Adipose tissue (tissue), 3 donors: ENCODE results near the gene NDUFA7. TPM values are rescaled to one million over a fixed set of nuclear protein-coding genes. Genes with fewer than 3 reads are reported as not detected.
"Not testable (repeated sequence)": the region's sequence is repeated elsewhere in the genome, so short reads cannot be mapped to it uniquely, and the experiment has no call there.

ENCODE experiments used
- H3K27ac ChIP-seq: one replicate; pipeline ENCODE4 v1.5.1; 2013; ENCODE audit warnings: low read depth, low read length
- WGBS, 3 donors: extraction: QIAGEN DNeasy Blood & Tissue Kit; methylation state at CpG; one replicate each; pipeline ENCODE4 v1.1.7; 2013; 5-methylcytosine and 5-hydroxymethylcytosine counted together
- polyA plus RNA-seq, 3 donors: library from polyadenylated mRNA; stranded (reverse); fragments of 200-250 nt; gene quantifications; one replicate each; pipeline ENCODE4 v1.2.3, GENCODE V29; 2013
- donor health status: healthy with polysubstance abuse.
- donor health status: Bipolar disorder and iron deficiency.
- donor health status: healthy.

NDUFA7 gene
- polyA plus RNA-seq, 3 donors: 60.4 to 144 (median 76.1) TPM

GRCh38 chr19:8343483-8343844 lies 22.3 kb upstream of the NDUFA7 start:
- H3K27ac ChIP-seq: no peak overlapping the region
- WGBS, 3 donors: 29 to 38% (median 35%) methylated on average over 11 of the region's 11 CpGs

DNA sequence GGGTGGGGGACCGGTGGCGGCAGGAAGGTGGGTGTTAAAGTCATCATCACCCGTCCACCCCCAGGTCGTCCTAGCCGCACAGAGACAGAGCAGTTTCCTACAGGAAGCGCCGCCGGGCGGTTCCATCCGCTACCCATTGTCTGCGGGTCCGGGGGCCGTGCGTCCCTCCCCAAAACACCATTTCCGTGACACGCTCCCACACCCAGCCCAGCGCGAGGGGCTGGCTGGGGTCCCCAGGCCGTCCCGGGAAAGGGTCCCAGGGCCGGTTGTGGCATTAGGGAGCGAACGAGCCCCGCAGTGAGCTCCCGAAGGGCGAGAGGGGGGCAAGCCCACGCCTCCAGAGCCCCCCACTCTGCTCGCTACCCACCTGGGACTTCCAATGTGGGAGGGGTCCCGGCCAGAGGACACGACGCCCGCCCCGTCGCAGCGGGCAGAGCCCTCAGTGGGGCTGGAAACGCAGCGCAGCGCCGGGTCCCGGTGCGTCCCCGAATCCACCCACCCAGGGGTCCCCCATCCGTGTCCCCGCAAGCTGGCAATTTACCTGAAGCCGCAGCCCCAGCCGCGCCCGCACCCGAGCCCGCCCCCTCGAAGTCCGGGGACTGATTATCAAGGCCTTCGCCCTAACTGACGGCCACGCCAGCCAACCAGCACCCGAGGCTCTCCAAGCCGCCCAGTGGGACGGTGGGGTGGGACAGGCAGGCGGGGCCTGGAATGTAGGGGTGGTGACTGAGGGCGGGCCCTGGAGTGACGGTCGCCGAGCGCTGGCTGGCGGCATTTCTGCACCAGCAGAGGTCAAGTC lies 21.7 kb upstream of the NDUFA7 start, which contains the start of gene KANK3:
Gene KANK3, minus strand, starts transcription at position 579 of the 799 bp plus-strand sequence. CDS start 5,434 bp downstream, outside the sequence.
- H3K27ac ChIP-seq: peak within 1 kb of the TSS; percentile 32
- 3 to 4% (median 3%) methylated on average over 58 to 65 of the region's 65 CpGs for WGBS, 3 donors

GRCh38 chr19:8342316-8342683 lies 21.1 kb upstream of the NDUFA7 start:
- 23 to 42% (median 31%) methylated on average over 14 of the region's 14 CpGs for WGBS, 3 donors
- peak overlapping the region; percentile 32 for H3K27ac ChIP-seq

GRCh38 chr19:8341504-8341903 lies 20.3 kb upstream of the NDUFA7 start:
- H3K27ac ChIP-seq: not testable (repeated sequence)
- 80 to 97% (median 85%) methylated on average over 4 of the region's 4 CpGs for WGBS, 3 donors

DNA sequence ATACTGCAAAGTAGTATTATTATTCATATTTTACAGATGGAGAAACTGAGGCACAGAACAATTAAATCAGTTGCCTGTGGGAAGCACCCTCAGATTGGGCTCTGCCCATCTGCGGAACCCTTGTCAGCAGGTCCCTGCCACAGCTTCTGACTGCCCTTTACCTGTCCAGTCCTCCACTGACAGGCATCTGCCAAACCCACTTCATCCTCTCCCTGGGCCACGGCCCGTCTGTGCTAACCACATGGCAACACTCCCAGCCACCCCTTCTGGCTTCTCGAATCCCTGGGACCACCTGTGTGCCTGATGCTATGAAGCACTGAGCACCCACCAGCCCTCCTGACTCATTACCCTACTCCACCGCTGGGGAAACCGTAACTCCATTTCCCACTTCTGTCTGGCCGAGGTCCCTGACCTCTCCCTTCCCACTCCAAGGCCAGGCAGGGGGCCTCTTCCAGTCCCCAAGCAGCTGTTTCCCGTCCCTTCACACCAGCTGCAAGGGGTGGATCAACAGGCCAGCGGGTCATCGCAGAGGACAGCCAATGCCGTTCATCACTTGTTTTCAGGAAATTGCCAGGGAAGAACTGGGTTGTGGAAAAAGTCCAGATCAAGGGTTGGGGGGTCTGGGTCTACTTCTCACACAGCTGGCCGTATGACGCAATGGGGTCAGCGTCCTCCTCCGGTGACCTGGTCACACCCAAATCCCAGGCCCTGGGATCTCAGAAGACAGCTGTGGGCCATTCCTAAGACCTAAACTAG lies 19.3 kb upstream of the NDUFA7 start:
- 14 to 30% (median 15%) methylated on average over 15 of the region's 15 CpGs for WGBS, 3 donors
- H3K27ac ChIP-seq: no peak overlapping the region

DNA sequence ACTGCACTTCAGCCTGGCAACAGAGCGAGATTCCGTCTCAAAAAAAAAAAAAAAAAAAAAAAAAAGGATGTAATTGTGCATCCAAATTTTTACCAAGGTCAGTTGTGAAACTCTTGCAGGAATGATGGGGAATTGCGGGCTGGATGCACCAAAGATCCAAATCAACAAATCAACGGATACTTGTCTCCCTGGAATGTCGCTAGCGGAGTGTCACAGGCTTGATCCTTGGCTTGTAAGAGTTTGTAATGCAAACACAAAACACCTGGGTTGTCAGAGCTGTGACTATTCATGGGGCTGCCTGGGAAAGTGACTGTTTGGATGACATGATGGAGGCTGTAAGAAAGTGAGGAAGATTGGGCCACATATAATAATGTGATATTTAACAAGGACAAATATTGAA lies 17.7 kb upstream of the NDUFA7 start:
- no peak overlapping the region for H3K27ac ChIP-seq
- 32 to 82% (median 68%) methylated on average over 4 to 6 of the region's 6 CpGs for WGBS, 3 donors

DNA sequence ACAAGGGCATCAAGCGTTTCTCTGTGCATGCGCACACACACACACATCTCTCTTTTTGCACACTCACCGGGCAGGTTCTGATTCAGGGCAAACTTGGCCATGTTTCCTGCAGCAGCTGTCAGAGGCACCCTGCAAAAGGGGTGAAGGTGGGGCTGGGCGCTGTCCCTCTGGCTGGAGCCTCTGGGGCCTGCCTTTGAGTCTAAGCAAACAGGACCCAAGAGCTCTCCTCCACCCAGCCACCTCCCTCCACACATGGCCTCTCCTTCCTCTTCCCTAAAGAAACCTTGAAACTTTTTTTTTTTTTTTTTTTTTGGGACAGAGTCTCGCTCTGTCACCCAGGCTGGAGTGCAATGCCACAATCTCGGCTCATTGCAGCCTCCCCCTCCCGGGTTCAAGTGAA lies 16.6 kb upstream of the NDUFA7 start:
- 58 to 85% (median 78%) methylated on average over 7 of the region's 7 CpGs for WGBS, 3 donors
- no peak overlapping the region for H3K27ac ChIP-seq

- H3K27ac ChIP-seq: no peak overlapping the region
- 46 to 50% (median 47%) methylated on average over 7 to 8 of the region's 8 CpGs for WGBS, 3 donors
Measured at GRCh38 chr19:8336660-8337059, 15.5 kb upstream of the NDUFA7 start.

GRCh38 chr19:8336072-8336569 lies 14.9 kb upstream of the NDUFA7 start:
- 24 to 32% (median 29%) methylated on average over 23 to 27 of the region's 27 CpGs for WGBS, 3 donors
- H3K27ac ChIP-seq: no peak overlapping the region

DNA sequence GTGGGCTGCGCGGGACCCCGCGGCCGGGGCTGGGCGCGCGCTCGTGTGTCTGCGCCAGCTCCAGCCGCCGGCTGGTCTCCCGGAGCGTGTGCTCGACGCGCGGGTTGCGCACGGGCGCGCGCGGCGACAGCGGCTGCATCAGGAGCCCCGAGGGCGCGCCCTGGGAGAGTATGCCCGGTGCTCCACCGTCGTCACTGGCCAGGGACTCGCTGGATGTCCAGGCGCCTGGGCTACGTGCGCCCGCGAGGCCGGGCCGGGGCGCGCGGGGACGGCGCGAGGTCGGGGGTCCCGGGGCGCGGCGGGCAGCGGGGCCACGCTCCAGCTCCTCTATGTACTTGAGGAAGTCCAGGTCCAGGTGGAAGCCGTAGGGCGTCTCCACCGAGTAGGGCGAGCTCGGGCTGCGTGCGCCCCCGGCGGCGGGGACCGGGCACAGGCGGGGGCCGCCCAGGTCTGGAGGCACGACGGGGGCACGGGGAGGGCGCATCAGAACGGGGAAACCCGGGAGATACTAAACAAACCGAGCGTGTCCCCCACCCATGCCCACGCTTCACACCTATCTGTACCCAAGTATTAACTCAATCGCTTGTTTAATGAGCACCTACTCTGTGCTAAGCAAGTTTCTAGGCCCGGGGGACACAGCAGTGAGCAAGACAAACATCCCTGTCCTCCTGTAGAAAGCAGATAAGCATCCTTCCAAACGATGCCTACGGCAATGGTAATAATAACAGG lies 14.3 kb upstream of the NDUFA7 start:
- WGBS, 3 donors: 11 to 18% (median 18%) methylated on average over 52 to 79 of the region's 79 CpGs
- H3K27ac ChIP-seq: no peak overlapping the region

- no peak overlapping the region for H3K27ac ChIP-seq
- WGBS, 3 donors: 6 to 26% (median 25%) methylated on average over 64 to 117 of the region's 117 CpGs
Measured at GRCh38 chr19:8334458-8335342, 13.5 kb upstream of the NDUFA7 start.

DNA sequence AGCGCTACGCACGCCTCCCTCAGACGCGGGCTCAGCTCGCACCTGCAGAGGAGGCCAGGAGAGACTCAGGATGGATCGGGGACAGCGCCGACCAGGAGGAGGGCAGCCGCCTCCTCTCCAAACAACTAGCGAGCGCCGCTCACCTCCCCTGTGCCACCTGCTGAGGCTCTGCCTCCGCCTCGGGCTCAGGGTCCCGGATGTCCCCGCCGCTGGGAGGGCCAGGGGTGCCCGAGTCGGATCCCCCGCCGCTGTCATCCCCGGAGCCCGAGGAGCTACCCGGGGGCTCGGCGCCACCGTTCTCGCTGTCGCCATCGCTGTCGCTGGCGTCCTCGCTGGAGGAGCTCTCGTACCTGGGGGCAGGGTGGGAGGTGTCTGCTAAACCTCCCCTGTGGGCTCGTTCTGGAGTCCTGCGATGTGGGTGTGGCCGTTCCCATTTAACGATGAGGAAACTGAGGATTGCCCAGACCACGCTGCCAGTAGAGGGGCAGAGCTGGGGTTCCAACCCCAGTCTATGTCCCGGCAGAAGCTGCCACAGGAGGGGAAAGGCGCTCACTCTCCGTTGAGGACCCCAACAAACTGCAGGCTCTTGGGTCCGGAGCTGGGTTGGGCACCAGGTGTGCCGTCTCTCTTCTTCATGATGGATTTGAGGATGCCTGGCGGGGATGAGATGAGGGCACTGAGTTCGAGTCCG lies 12.7 kb upstream of the NDUFA7 start:
- WGBS, 3 donors: 18 to 44% (median 42%) methylated on average over 43 to 48 of the region's 48 CpGs
- no peak overlapping the region for H3K27ac ChIP-seq

- 14 to 35% (median 29%) methylated on average over 52 of the region's 52 CpGs for WGBS, 3 donors
- no peak overlapping the region for H3K27ac ChIP-seq
Measured at GRCh38 chr19:8332976-8333766, 12.0 kb upstream of the NDUFA7 start.

- 78 to 90% (median 89%) methylated on average over 8 of the region's 8 CpGs for WGBS, 3 donors
- no peak overlapping the region for H3K27ac ChIP-seq
Measured at GRCh38 chr19:8331263-8331845, 10.2 kb upstream of the NDUFA7 start.

DNA sequence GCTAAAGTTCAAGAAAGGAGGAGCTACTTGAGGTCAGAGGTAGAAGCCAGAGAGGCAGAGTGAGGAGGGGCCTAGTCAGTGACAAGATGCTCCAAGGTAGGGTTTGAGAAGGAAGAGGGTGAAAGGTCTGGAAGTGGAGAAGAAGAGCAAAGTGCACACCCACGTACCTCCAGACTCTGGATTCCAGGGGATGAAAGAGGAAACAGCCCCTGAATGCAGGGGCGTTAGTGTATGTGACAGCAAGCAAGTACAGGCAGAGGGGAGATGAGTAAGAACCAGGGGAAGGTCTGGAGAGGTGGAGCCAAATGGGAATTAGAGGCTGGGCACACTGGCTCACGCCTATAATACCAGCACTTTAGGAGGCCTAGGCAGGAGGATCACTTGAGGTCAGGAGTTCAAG lies 8.8 kb upstream of the NDUFA7 start:
- no peak overlapping the region for H3K27ac ChIP-seq
- 58 to 89% (median 78%) methylated on average over 3 of the region's 3 CpGs for WGBS, 3 donors

GRCh38 chr19:8325454-8325853 lies 4.3 kb upstream of the NDUFA7 start:
- no peak overlapping the region for H3K27ac ChIP-seq
- WGBS, 3 donors: 90 to 99% (median 91%) methylated on average over 3 of the region's 3 CpGs
